ENCODE measurements around the gene CLIP2. TPM values are rescaled to one million over a fixed set of nuclear protein-coding genes. Genes with fewer than 3 reads are reported as not detected.
"Not testable (repeated sequence)": the region's sequence is repeated elsewhere in the genome, so short reads cannot be mapped to it uniquely, and the experiment has no call there.

Gene CLIP2
- total RNA-seq, 1 donor = 31.9 TPM

GRCh38 chr7:74428023-74428422 lies 138.8 kb downstream of the CLIP2 start:
- no peak overlapping the region for H3K4me3 ChIP-seq (ENCODE audit: low read depth, low read length)
- TF ChIP-seq CTCF (IDR thresholded peaks at IDR 0.05; ENCODE audit: insufficient read depth, low read length) = no peak
- DNase-seq (ENCODE audit: low read depth) = no peak

GRCh38 chr7:74429153-74429747 lies 140.0 kb downstream of the CLIP2 start:
- H3K4me3 ChIP-seq (ENCODE audit: low read depth, low read length) = no peak overlapping the region
- no peak for TF ChIP-seq CTCF (IDR thresholded peaks at IDR 0.05; ENCODE audit: insufficient read depth, low read length)
- peak; percentile 45 for DNase-seq (ENCODE audit: low read depth)

GRCh38 chr7:74430409-74430808 lies 141.2 kb downstream of the CLIP2 start:
- DNase-seq (ENCODE audit: low read depth); H3K4me3 ChIP-seq (ENCODE audit: low read depth, low read length): not testable (repeated sequence)

GRCh38 chr7:74430961-74431466 lies 141.8 kb downstream of the CLIP2 start:
- TF ChIP-seq CTCF (IDR thresholded peaks at IDR 0.05; ENCODE audit: insufficient read depth, low read length) = no peak
- no peak overlapping the region for H3K4me3 ChIP-seq (ENCODE audit: low read depth, low read length)
- no peak for DNase-seq (ENCODE audit: low read depth)

GRCh38 chr7:74437291-74437571 lies 148.0 kb downstream of the CLIP2 start:
- H3K4me3 ChIP-seq (ENCODE audit: low read depth, low read length); DNase-seq (ENCODE audit: low read depth): not testable (repeated sequence)

- TF ChIP-seq CTCF (IDR thresholded peaks at IDR 0.05; ENCODE audit: insufficient read depth, low read length) = no peak
- DNase-seq (ENCODE audit: low read depth) = no peak
- H3K4me3 ChIP-seq (ENCODE audit: low read depth, low read length) = no peak overlapping the region
Measured at GRCh38 chr7:74438327-74438726, 149.1 kb downstream of the CLIP2 start.

- no peak for TF ChIP-seq CTCF (IDR thresholded peaks at IDR 0.05; ENCODE audit: insufficient read depth, low read length)
- no peak for DNase-seq (ENCODE audit: low read depth)
- no peak overlapping the region for H3K4me3 ChIP-seq (ENCODE audit: low read depth, low read length)
Measured at GRCh38 chr7:74439541-74439940, 150.3 kb downstream of the CLIP2 start.

GRCh38 chr7:74440143-74440542 lies 150.9 kb downstream of the CLIP2 start:
- DNase-seq (ENCODE audit: low read depth) = not testable (repeated sequence)

More at GRCh38 chr7:74440143-74440542, 150.9 kb downstream of the CLIP2 start:
- H3K4me3 ChIP-seq (ENCODE audit: low read depth, low read length) = not testable (repeated sequence)

All from fibroblast of the aortic adventitia (primary cell).